H1 (cell line): ENCODE results near the gene FAM120B. TPM values are rescaled to one million over a fixed set of nuclear protein-coding genes. Genes with fewer than 3 reads are reported as not detected.

Experiments used
- BCL11A ChIP-seq, 2 experiments: IDR thresholded peaks; one replicate each; pipeline ENCODE4 v1.6.1; 2011; ENCODE audit warnings: low read depth in 2 of 2, low read length in 2 of 2, mild to moderate bottlenecking in 2 of 2
- GTF2F1 ChIP-seq: IDR thresholded peaks from 2 replicates; pipeline ENCODE4 v1.6.1; 2012; ENCODE audit warnings: low read depth, low read length, improper control_type of control experiment, borderline replicate concordance
- polyA plus RNA-seq, 7 experiments: library from polyadenylated mRNA; depleted of rRNA in 3 of 7; stranded (reverse) in 5 of 7; unstranded in 2 of 7; fragments of >200 nt in 5 of 7; fragments of 200-250 nt in 2 of 7; gene quantifications; 1 replicate in 5 of 7; 2 replicates in 1 of 7; 4 replicates in 1 of 7; pipeline versions ENCODE4 v1.2.1 to v1.2.3, GENCODE V29; 2011 to 2013; ENCODE audit warnings: missing spikeins in 2 of 7, mixed read lengths in 2 of 7
- total RNA-seq: library from RNA; stranded (reverse); fragmentation: NEBNext Ultra II Directional; extraction: Animal tissue kit (Norgen Biotek cat#: 25700); gene quantifications from 2 replicates; pipeline ENCODE4 v1.2.1, GENCODE V29; 2021
- TF ChIP-seq, protein P1 (sequence below): fragments of 300-600 bp; sonication (generic); IDR thresholded peaks from 2 replicates; pipeline ENCODE4 v1.7.1; 2012; ENCODE audit warnings: low read length, moderate library complexity, mild to moderate bottlenecking, inconsistent platforms; ENCODE audit not compliant: insufficient replicate concordance

FAM120B gene
- total and polyA plus RNA-seq, 2 of the 8 experiments (the other 6 are each of a cell fraction or from before 2014, with no cell fraction given): 5.1 to 12.5 TPM

DNA sequence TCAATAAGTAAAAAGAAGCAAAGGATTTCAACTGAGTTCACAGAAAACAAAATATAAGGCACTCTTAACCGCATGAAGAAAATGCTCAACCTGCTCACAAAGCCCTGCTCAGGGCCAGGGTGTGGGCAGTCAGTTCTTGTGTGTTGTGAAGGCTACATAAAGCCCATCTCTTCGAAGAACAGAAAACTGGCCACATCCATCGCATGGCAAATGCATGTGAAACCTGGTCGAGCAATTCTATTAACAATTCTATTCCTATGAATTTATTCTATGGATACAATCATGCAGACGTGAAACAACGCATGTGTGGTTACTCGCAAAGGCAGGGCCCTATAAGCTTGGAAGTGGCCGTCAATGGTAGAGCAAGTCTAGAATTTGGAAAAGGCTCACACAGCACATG, 136.0 kb downstream of the FAM120B start (continued):
- TF ChIP-seq GTF2F1 (no peak), BCL11A (IDR thresholded peaks at IDR 0.05; ENCODE audit: low read depth in 2 of 2, low read length in 2 of 2) (no peak)
- TF ChIP-seq, protein P1, sequence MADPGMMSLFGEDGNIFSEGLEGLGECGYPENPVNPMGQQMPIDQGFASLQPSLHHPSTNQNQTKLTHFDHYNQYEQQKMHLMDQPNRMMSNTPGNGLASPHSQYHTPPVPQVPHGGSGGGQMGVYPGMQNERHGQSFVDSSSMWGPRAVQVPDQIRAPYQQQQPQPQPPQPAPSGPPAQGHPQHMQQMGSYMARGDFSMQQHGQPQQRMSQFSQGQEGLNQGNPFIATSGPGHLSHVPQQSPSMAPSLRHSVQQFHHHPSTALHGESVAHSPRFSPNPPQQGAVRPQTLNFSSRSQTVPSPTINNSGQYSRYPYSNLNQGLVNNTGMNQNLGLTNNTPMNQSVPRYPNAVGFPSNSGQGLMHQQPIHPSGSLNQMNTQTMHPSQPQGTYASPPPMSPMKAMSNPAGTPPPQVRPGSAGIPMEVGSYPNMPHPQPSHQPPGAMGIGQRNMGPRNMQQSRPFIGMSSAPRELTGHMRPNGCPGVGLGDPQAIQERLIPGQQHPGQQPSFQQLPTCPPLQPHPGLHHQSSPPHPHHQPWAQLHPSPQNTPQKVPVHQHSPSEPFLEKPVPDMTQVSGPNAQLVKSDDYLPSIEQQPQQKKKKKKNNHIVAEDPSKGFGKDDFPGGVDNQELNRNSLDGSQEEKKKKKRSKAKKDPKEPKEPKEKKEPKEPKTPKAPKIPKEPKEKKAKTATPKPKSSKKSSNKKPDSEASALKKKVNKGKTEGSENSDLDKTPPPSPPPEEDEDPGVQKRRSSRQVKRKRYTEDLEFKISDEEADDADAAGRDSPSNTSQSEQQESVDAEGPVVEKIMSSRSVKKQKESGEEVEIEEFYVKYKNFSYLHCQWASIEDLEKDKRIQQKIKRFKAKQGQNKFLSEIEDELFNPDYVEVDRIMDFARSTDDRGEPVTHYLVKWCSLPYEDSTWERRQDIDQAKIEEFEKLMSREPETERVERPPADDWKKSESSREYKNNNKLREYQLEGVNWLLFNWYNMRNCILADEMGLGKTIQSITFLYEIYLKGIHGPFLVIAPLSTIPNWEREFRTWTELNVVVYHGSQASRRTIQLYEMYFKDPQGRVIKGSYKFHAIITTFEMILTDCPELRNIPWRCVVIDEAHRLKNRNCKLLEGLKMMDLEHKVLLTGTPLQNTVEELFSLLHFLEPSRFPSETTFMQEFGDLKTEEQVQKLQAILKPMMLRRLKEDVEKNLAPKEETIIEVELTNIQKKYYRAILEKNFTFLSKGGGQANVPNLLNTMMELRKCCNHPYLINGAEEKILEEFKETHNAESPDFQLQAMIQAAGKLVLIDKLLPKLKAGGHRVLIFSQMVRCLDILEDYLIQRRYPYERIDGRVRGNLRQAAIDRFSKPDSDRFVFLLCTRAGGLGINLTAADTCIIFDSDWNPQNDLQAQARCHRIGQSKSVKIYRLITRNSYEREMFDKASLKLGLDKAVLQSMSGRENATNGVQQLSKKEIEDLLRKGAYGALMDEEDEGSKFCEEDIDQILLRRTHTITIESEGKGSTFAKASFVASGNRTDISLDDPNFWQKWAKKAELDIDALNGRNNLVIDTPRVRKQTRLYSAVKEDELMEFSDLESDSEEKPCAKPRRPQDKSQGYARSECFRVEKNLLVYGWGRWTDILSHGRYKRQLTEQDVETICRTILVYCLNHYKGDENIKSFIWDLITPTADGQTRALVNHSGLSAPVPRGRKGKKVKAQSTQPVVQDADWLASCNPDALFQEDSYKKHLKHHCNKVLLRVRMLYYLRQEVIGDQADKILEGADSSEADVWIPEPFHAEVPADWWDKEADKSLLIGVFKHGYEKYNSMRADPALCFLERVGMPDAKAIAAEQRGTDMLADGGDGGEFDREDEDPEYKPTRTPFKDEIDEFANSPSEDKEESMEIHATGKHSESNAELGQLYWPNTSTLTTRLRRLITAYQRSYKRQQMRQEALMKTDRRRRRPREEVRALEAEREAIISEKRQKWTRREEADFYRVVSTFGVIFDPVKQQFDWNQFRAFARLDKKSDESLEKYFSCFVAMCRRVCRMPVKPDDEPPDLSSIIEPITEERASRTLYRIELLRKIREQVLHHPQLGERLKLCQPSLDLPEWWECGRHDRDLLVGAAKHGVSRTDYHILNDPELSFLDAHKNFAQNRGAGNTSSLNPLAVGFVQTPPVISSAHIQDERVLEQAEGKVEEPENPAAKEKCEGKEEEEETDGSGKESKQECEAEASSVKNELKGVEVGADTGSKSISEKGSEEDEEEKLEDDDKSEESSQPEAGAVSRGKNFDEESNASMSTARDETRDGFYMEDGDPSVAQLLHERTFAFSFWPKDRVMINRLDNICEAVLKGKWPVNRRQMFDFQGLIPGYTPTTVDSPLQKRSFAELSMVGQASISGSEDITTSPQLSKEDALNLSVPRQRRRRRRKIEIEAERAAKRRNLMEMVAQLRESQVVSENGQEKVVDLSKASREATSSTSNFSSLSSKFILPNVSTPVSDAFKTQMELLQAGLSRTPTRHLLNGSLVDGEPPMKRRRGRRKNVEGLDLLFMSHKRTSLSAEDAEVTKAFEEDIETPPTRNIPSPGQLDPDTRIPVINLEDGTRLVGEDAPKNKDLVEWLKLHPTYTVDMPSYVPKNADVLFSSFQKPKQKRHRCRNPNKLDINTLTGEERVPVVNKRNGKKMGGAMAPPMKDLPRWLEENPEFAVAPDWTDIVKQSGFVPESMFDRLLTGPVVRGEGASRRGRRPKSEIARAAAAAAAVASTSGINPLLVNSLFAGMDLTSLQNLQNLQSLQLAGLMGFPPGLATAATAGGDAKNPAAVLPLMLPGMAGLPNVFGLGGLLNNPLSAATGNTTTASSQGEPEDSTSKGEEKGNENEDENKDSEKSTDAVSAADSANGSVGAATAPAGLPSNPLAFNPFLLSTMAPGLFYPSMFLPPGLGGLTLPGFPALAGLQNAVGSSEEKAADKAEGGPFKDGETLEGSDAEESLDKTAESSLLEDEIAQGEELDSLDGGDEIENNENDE: no peak
